GM19035 (cell line): Measurements from ENCODE around the gene USF1.
"Not testable (repeated sequence)": the region's sequence is repeated elsewhere in the genome, so short reads cannot be mapped to it uniquely, and the experiment has no call there.

Source experiments
- ATAC-seq: cut with Tn5 transposase; IDR thresholded peaks from one replicate; pipeline ENCODE4 v1.9.1; 2021; ENCODE audit not compliant: unreplicated experiment

The USF1 gene

DNA sequence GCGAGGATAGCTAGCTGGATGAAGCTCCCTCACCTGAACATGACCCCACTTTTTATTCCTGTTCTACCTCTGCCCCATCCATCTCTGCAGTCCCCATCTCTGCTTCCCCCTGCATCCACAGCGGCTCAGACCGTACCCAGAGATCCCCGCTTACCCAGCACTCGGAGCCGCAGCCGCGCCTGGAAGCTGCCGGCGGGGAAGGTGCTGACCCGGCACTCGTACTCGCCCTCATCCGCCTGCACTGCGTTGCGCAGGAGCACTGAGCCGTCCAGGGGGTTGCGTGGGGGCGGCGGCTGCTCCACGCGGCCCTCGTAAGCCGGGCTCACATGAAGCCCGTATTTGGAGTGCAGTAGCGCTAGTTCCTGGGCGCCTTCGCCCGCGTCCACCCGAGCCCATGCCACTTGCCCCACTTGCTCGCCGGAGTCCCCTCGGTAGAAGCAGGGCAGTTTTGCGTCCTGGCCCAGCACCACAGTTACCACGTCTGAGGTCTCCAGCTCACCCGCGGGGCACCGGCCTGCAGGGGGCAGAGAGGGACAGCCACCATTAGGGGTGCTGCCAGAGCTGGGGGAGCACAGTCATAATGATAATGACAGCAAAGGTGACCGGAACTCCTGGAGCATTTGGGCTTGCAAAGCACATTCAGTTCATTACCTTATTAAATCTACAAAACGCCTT lies 33.8 kb upstream of the USF1 start:
- no peak for ATAC-seq

DNA sequence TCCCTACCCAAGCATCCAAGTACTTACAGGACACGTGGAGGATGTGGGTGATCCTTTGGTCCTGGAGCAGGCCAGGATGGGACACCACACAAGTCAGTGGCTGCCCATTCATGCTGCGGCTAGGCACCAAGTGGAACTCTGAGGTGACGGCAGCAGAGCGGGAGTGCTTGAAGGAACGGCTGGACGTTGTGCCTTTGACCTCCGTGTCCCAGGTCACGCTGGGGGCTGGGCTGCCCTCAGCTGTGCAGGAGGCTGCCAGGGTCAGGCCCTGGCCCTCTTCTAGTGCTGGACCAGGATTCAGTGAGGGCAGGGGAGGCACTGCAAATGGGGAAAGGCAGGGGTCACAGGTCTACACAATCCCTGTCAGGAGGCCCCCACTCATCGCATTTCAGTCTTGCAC lies 31.6 kb upstream of the USF1 start:
- ATAC-seq: no peak

DNA sequence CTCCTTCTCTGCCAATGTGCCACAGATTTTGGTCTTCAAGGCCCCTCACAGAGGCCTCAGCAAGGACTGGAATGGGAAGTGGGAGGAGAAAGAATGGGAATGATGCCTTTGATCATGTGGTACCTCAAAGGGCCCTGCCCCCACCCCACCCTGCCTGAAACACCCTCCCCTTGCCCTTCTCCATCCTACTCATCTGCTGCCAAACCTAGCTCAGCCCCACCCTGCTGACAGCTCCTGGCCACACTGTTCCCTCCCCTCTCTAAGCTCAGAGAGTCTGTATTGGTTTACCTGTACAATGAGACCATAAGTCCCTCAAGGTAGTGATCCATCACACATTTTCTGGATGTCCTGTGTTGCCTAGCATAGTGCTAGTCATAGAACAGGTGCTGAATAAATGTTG lies 30.6 kb upstream of the USF1 start:
- no peak for ATAC-seq

DNA sequence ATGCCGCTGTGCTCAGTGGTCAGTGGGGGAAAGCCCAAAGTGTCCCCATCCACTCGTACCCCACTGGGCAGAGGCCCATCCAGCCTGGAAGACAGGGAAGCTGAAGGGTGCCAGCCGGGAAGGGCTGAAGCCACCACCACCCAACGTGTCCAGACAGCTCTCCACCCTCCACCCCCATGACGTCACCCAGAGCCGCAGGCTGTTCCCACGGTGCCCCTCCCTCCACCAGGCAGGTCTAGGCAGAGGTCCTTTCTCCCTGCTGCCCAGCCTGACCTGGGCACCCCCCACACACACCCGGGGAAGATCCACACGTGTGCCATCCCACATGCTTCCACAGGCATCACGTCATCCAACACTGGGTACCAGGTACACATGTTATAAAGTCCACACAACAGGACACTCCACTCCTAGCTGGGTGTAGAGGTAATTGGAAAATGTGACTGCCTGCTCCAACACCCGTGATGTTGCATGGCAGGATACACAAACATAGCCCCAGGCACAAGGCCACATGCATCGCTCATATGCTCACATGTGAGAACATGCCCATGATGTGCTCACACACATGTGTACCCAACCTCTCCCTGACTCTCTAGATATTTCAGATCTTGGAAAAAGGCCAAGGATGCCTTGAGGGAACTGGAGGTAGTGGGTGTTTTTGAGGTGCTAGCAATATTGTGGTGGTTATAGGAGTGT lies 29.0 kb upstream of the USF1 start:
- ATAC-seq: no peak

DNA sequence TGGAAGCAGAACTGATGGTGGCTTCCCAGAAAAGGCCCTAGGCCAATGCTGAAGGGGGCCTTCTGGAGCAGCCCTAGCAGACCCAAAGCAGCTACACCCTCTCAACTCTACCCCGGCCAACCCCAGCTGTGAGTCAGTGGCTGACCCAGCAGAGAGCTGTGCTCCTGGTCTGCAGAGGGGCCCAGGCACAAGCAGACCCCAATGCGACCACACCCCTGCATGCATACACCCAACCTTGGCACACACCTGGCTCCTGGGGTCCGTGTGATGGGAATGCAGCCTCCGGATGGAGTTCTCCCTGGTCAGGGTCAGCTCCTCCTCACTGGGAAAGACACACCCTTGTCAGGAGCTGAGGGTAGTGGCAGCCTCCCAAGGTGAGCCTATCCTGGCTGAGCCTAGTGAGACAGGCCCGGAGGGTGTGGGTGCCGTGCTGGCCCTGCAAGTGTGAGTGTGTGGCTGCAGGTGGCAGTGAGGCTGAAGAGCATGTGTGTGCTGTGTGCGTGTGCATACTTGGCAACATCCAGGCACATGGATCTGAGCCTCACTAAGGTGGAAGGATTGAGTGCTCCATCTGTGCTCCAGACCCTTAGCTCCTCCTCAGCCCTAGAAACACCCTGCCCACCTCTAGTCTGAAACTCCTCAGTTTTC lies 27.8 kb upstream of the USF1 start:
- ATAC-seq: no peak

DNA sequence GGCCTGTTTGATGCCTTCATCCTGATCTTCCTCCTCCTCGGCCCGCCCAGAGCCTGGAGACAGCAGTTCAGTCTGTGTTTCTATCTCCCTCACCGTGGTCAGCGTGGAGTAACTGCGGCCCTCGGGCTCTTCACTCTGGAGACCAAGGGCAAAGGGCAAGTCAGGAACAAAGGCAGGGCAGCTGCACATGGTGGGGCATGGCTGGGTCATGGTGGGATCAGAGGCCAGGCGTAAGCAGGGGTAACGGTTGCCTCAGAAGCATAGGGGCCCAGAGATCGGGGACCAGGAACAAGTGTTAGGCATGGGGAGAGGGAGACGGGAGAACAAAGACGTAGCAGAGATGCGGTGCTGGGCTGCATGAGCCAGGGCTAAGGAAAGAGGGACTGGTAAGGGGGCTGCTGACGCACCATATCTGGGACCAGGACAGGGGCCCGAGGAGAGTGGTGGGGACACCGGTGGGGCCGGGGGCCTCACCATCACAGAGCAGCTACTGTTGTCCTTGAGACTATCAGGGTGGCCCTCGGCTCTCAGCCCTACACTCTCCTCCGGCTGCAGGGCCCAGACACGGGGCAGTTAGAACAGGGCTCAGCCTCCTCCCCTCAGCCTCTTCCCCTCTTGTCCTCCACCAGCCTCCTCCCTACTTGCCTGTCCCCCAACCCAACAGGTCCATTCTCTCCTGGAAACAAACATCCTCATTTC lies 27.1 kb upstream of the USF1 start:
- ATAC-seq: no peak

DNA sequence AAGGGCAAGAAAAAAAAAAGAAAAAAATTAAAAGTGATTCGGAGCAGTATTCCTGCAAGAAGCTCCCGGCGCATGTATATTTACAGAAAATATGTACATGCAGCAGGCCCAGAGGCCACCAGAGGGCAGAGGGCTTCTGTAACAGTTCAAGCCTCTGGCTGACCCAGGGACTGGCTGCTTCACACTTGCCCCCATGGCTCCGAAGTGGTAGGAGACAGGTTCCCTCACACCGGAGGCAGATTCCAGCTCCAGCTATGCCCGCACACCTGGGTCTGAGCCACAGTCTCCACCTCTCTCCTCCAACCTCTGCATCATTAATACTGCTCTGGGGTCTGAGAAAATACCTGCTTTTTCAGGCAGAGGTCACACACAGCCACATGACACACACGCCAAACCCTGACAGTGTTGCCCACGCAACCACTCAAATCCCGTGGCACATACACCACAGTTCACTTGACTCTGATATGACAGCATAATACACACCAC lies 26.2 kb upstream of the USF1 start:
- ATAC-seq: no peak

DNA sequence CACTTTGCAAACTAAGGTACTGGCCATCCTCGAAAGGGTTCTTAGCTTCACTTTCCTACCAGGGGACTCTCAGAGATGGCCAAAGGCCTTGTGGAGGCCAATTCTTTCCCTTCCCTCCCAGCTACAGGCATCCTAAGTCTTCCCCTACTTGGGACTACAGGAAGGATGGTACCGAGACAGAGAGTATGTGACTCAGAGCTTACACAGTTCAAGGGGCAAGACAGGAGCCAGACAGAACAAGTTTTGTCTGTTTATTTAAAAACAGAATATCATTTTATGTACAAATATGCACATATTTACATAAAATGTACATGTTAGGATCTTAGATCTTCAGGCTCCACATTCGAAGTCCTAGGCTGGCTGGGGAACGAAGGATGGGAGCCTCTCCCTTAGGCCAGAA lies 25.0 kb upstream of the USF1 start:
- no peak for ATAC-seq

DNA sequence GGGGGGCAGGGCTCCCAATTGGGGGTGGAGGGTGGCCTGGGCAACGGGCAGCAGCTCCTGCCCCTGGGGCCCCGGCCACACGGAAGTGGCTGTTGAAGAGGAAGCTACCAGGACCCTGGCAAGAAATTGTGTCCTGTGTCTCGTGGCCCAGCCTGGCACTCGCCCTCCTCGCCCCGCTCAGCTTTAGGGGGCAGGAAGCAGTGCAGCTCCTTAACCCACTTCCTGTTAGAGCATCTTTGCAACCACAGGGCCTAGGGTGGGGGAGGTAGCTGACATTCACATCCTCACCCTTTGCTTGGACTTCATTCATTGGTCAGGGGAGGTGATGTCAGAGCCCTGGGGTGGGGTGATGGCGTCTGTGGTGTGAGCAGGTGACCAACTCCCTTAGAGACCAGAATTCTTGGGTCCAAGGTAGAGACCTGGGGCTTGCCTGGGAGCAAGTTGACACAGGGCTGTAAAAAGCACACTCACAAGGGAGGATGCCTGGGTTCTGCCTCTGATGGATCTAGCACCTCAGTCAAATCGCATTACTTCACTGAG lies 24.0 kb upstream of the USF1 start, which contains the start of gene ARHGAP30:
ARHGAP30 (minus strand) TSS at position 161 of the 540 bp plus-strand sequence. CDS start 267 bp downstream, outside the sequence.
- peak; percentile 87 for ATAC-seq

DNA sequence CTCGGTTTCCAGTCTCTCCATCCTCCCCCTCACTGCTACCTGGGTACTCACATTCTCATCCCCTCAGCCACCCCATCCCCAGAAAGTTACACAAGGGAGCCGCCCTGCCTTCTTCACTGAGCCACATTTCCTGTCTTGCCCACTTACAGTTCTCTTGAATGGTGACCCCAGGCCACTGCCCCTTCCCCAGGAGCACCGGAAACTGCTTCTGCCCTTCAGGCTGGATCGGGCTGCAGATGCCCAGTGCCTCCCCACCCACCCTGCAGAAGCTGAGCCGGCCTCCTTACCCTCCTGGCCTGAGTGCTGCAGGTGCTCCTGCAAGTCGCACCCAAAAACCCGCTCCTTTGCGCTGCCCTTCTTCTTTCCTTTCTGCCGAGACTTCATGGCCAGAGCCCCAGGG lies 23.5 kb upstream of the USF1 start:
- ATAC-seq: no peak

DNA sequence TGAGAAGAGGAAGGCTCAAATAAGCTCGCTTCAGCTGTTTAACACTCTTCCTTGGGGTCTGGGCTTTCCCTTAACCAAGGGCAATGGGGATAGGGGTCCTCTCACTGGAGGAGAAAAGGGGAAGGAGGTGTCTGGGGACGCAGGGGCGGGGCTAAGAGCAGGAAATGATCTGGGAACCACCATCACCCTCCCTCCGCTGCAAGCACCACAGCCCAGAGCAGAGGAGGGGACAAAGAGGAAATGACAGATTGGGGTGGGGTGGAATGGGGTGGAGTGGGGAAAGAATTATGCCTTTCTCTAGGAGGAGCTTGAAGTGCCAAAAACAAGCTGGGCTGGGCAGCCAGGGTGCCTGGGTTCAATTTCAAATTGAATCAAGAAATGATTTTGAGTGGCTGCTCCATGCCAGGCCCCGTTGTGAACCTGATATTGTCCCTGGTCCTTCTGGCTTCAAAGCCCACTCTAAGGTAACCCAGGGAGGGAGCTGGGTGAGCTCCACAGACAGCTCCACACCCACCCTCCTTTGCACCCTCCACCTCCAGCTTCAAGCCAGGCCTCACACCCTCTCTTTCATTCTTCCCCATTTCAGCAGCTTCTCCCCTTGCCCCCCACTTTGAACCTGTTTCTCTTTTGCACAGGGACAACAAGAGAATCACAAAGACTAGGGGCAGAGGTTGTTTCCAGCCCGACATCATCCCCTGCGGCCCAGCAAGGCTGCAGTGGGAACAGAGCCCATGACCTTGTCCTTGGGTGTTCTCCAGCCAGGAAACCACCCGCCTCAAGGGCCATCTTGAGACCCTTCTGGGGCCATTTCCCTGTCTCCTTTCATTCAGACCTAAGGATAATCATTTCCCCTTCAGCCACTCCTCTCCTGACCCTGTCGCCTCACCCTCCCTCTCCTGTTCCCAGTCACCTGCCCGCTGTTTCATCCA lies 22.8 kb upstream of the USF1 start:
- peak; percentile 52 for ATAC-seq

DNA sequence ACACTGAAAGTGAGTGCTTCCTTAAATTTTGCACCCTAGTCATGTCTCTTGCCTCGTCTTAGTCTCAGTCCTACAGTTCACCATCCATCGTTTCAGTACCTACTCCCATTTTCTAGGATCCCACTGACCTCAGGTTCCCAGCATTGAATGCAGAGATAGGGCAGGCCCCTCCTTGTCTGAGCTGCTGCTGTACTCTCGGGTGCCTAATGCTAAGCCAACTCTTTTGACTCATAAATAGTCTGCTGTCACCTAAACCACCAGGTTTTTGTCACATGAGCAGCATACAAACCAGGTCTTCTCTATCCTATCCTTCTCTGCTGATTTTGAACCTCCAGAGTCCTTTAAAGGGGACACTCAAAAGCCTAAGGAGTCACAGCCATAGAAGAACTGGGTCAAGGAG lies 20.9 kb upstream of the USF1 start:
- ATAC-seq: no peak

DNA sequence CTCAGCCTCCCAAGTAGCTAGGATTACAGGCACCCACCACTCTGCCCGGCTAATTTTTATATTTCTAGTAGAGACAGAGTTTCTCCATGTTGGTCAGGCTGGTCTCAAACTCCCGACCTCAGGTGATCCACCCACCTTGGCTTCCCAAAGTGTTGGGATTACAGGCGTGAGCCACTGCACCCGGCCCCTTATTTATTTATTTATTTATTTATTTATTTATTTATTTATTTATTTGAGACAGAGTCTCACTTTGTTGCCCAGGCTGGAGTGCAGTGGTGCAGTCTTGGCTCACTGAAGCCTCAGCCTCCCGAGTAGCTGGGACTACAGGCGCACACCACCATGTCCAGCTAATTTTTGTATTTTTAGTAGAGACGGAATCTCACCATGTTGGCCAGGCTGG lies 19.9 kb upstream of the USF1 start:
- not testable (repeated sequence) for ATAC-seq

DNA sequence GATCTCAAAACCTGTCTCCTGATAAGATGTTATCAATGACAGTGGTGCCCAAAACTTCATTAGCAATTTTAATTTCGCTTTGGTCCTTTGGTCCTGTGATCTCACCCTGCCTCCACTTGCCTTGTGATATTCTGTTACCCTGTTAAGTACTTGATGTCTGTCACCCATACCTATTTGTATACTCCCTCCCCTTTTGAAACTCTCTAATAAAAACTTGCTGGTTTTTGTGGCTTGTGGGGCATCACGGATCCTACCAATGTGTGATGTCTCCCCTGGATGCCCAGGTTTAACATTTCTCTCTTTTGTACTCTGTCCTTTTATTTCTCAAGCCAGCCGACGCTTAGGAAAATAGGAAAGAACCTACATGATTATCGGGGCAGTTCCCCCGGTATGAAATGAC lies 18.2 kb upstream of the USF1 start:
- ATAC-seq: not testable (repeated sequence)

DNA sequence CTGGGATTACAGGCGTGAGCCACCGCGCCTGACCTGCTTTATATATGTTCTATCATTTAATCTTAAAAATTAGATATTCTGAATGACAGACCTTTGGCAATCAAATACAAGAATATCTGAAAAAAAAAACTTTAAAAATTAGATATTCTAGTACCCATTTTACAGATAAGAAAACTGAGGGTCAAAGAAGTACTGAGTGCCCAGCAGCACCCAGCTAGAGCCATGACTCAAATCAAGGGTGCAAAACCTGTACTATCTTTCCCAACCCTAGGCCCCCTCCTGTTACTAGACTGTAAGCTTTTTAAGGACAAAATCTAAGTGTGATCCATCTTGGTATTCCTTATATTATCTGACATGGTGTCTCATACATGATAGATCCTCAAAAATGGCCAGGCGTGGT lies 15.6 kb upstream of the USF1 start:
- no peak for ATAC-seq

DNA sequence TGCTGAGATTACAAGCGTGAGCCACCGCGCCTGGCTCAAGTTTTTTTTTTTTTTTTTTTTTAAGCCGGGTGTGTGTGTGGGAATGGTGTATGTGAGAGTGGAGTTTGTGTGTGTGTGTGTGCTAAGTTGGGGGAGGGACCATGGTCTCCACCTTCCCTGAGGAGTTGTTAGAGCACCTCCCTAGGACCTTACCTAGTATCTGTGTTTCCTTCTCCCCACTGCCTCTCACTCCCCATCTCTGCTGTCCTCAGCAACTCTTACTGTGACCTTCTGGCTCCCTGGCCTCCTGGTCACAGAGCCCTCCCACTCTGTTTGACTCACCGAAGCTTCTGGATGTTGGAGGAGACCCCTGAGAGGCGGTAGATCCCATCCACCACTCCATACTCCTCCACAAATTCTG lies 13.5 kb upstream of the USF1 start:
- no peak for ATAC-seq

DNA sequence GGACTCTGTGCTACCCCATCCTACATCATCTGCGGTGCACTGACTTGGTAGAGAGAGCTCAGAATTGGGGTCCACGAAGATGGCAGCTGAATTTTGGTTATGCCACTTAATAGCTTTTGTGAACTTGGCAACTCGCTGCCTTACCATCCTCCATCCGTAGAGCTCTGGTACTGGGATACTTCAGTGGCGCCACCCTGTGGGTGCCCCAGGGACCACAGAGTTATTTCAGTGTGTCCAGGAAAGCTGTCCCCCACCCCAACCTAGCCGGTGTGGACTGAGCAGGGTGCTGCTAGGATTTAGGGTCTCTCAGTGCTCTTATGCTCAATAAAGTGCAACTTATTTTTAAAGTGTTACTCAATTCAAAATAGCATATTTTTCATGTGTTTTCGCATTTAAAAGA lies 9.0 kb upstream of the USF1 start:
- no peak for ATAC-seq

DNA sequence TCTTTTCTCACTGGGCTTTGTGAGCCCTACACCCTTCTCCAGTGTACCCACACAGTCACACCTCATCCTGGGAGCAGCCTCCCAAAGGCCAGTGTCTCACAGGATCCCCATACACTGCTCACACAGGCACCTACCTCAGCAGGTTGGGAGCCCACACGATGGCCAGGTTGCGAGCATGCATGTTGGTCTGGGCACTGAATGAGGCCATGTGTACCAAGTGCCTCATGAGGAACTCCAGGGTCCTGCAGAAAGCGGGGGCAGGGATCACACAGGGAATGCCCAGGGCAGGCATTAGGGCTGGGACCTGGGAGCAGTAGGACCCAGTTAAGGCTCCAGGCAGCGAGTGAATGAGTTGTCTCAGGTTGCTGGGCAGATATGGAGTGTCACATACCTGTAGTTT lies 8.5 kb upstream of the USF1 start:
- no peak for ATAC-seq

DNA sequence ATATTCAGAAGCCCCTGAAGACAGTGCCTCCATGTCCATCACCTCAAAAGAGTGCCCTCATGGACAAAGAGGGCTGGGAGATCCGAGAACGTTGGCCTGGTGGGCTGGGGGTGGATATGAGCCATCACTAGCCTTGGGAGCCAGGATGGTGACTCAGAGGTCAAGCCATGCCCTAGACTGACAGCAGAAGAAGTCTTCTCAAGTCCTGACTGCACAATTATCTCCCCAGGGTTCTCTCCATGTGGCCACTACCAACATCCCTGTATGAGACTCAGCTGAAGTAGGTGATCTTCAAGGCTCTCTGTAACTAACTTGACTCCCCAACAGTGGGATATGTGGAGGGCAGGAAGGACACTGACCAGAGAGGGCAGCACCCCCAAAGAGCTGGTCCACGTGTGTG lies 7.1 kb upstream of the USF1 start:
- no peak for ATAC-seq

DNA sequence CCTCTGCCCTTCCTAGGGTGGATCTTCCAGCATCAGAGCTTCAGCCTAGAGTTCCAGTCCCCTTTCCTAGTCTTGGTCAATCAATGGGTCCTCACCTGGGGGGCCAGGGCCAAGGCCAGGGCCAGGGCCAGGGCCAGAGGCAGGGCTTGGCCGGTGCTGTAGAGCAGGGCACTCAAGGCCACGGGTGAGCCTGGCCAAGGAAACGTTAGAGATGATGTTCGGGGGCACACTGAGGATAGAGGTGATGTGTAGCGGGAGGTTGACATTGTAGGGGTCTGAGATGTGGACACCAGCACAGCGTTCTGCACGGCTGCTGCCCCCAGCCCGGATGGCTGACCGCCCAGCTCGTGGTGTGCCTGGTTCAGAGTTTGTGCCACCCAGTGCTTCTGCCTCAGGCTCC lies 5.4 kb upstream of the USF1 start:
- no peak for ATAC-seq
